Stomach (tissue), 9 donors: Measurements from ENCODE around the gene MRPL2. TPM values are rescaled to one million over a fixed set of nuclear protein-coding genes. Genes with fewer than 3 reads are reported as not detected.

Experiments used
- DNase-seq, 2 donors: peaks; one replicate each; pipeline versions ENCODE4 v3.0.0 to v3.0.0-alpha.2; 2013 to 2019
- H3K27ac ChIP-seq, 5 donors: fragments of 200-600 bp in 4 of 5; sonication (generic) in 4 of 5; one replicate each; pipeline ENCODE4 v1.5.1; 2013 to 2019; ENCODE audit warnings: mild to moderate bottlenecking in 1 of 5, moderate library complexity in 1 of 5
- H3K27me3 ChIP-seq, 3 donors: fragments of 200-600 bp; sonication (generic); one replicate each; pipeline ENCODE4 v1.5.1; 2017 to 2019; ENCODE audit warnings: mixed run types in 1 of 3
- H3K36me3 ChIP-seq, 4 donors: fragments of 200-600 bp; sonication (generic); 1 replicate in 3 of 4; 2 replicates in 1 of 4; pipeline ENCODE4 v1.5.1; 2016 to 2019
- H3K4me1 ChIP-seq, 4 donors: fragments of 200-600 bp; sonication (generic); one replicate each; pipeline ENCODE4 v1.5.1; 2016 to 2019
- H3K4me3 ChIP-seq, 4 donors: fragments of 200-600 bp; sonication (generic) in 3 of 4; one replicate each; pipeline ENCODE4 v1.5.1; 2016 to 2019; ENCODE audit warnings: mild to moderate bottlenecking in 1 of 4
- H3K9me3 ChIP-seq, 4 donors: fragments of 200-600 bp; sonication (generic); one replicate each; pipeline ENCODE4 v1.5.1; 2016 to 2019
- CTCF ChIP-seq, 7 experiments: fragments of 450-650 bp in 4 of 7; fragments of 200-600 bp in 3 of 7; sonication (generic) in 3 of 7; IDR thresholded peaks; one replicate each; pipeline ENCODE4 v1.5.1; 2016 to 2019; ENCODE audit warnings: antibody characterized with exemption in 7 of 7, control low read depth in 2 of 7, mild to moderate bottlenecking in 1 of 7
- EP300 ChIP-seq: sonication (generic); formaldehyde crosslinking; IDR thresholded peaks from one replicate; pipeline ENCODE4 v1.6.1; 2017; ENCODE audit warnings: antibody characterized with exemption
- POLR2A ChIP-seq, 4 donors: fragments of 450-650 bp; IDR thresholded peaks; one replicate each; pipeline ENCODE4 v1.6.1; 2016; ENCODE audit warnings: antibody characterized with exemption in 4 of 4, control low read depth in 2 of 4, mild to moderate bottlenecking in 1 of 4, moderate library complexity in 1 of 4
- POLR2AphosphoS5 ChIP-seq, 3 donors: sonication (generic); formaldehyde crosslinking; IDR thresholded peaks; one replicate each; pipeline ENCODE4 v1.6.1; 2016; ENCODE audit warnings: antibody characterized with exemption in 3 of 3
- WGBS, 5 donors: extraction: QIAGEN DNeasy Blood & Tissue Kit in 3 of 5; methylation state at CpG; one replicate each; pipeline versions ENCODE4 v1.1.5 to v1.1.7; 2013 to 2018; 5-methylcytosine and 5-hydroxymethylcytosine counted together
- intact Hi-C: fragments of 100-400 bp; cut with DNase I; formaldehyde crosslinking; loops from one replicate; pipeline ENCODE4 v1.15.1; 2023; ENCODE audit warnings: low total_unique reads
- polyA plus RNA-seq, 3 donors: library from polyadenylated mRNA; stranded (reverse); fragments of 200-250 nt; gene quantifications; one replicate each; pipeline ENCODE4 v1.2.3, GENCODE V29; 2013
- total RNA-seq, 5 donors: library from RNA; depleted of rRNA; stranded (reverse); fragments of >200 nt; gene quantifications; one replicate each; pipeline versions ENCODE4 v1.1.0 to v1.2.3, GENCODE V29; 2014 to 2016
- donor health status: healthy with polysubstance abuse.
- donor health status: Bipolar disorder and iron deficiency.
- donor health status: healthy.

The MRPL2 gene
- total and polyA plus RNA-seq, 8 donors = 3.5 to 74.8 (median 19.6) TPM

DNA sequence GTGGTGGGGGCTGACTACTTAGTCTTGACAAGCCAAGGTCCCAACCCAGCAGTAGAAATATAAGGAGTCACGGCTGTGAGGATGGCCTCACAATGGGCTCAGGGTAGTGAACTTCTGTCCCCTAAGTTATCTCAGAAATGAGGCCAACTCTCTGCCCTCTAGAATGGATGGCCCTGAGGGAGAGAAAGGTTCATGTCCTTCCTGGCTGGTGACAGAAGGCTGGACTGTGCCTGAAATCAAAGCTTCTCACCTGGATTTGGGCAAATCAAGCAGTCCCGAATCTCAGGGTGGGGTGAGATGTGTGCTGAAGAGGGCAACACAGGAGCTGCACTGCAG, 25.1 kb downstream of the MRPL2 start:
- Histone ChIP-seq H3K36me3 (peaks cover 60 to 100% (median 97%) of the 10 kb centered on the region in 4 donors), H3K4me3 (no peak overlapping the region), H3K27me3 (no peaks in the 10 kb centered on the region), H3K4me1 (peaks cover 0 to 6% (median 0%) of the 10 kb centered on the region in 4 donors), H3K27ac (no peak overlapping the region), H3K9me3 (no peaks in the 10 kb centered on the region)
- TF ChIP-seq POLR2A (IDR thresholded peaks at IDR 0.05) (no peak), CTCF (IDR thresholded peaks at IDR 0.05) (no peak), POLR2AphosphoS5 (IDR thresholded peaks at IDR 0.05) (no peak), EP300 (no peak)
- WGBS, 5 donors = 79 to 91% (median 88%) methylated on average over 2 of the region's 2 CpGs
- intact Hi-C loops = no loop called here
- DNase-seq = no peak

- Histone ChIP-seq H3K27ac (no peak overlapping the region), H3K4me1 (peaks cover 0 to 6% (median 0%) of the 10 kb centered on the region in 4 donors), H3K36me3 (peaks cover 62 to 100% (median 97%) of the 10 kb centered on the region in 4 donors), H3K9me3 (no peaks in the 10 kb centered on the region), H3K4me3 (no peak overlapping the region), H3K27me3 (no peaks in the 10 kb centered on the region)
- no peak for TF ChIP-seq POLR2A (IDR thresholded peaks at IDR 0.05)
- TF ChIP-seq EP300 = no peak
- TF ChIP-seq POLR2AphosphoS5 (IDR thresholded peaks at IDR 0.05) = no peak
- no peak for TF ChIP-seq CTCF (IDR thresholded peaks at IDR 0.05)
- intact Hi-C loops = no loop called here
- WGBS, 5 donors = 66 to 89% (median 70%) methylated on average over 2 of the region's 2 CpGs
- no peak for DNase-seq
Observed at GRCh38 chr6:43033496-43034189, 25.6 kb downstream of the MRPL2 start.

- Histone ChIP-seq H3K9me3 (no peaks in the 10 kb centered on the region), H3K27ac (no peak overlapping the region), H3K4me3 (no peak overlapping the region), H3K36me3 (peaks cover 61 to 100% (median 97%) of the 10 kb centered on the region in 4 donors), H3K27me3 (no peaks in the 10 kb centered on the region), H3K4me1 (peaks cover 0 to 6% (median 0%) of the 10 kb centered on the region in 4 donors)
- whole genome bisulfite sequencing, 5 donors = 89 to 93% (median 91%) methylated on average over 4 of the region's 4 CpGs
- no peak for DNase-seq
- intact Hi-C loops = no loop called here
- TF ChIP-seq EP300 (no peak), POLR2A (IDR thresholded peaks at IDR 0.05) (no peak), CTCF (IDR thresholded peaks at IDR 0.05) (no peak), POLR2AphosphoS5 (IDR thresholded peaks at IDR 0.05) (no peak)
Observed at GRCh38 chr6:43032326-43032725, 26.9 kb downstream of the MRPL2 start.

DNA sequence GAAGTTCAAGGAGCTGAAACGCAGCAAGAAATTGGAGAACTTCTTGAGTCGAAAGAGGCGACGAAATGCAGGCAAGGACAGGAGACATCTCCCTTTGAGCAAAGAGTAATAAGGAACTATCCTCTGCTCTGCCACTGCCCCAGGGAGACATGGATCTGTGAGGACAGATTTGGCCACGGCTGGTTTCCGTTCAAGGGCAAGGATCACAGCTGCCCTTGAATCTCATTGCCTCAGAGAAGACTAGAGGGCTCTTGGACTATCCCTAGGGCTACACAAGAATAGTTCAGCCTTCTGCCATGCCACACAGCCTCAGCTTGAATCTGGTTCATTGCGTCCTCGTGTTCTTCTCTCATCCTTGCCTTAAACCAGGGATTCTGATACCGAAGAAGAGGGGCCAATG, 30.1 kb downstream of the MRPL2 start:
- no peak for DNase-seq
- TF ChIP-seq POLR2AphosphoS5 (IDR thresholded peaks at IDR 0.05) = no peak
- no peak for TF ChIP-seq CTCF (IDR thresholded peaks at IDR 0.05)
- TF ChIP-seq EP300 = no peak
- TF ChIP-seq POLR2A (IDR thresholded peaks at IDR 0.05) = no peak
- Histone ChIP-seq H3K27me3 (no peaks in the 10 kb centered on the region), H3K9me3 (no peaks in the 10 kb centered on the region), H3K36me3 (peaks cover 80 to 99% (median 97%) of the 10 kb centered on the region in 4 donors), H3K4me3 (no peak overlapping the region), H3K4me1 (peaks cover 0 to 8% (median 4%) of the 10 kb centered on the region in 4 donors), H3K27ac (no peak overlapping the region)
- 87 to 93% (median 90%) methylated on average over 9 of the region's 9 CpGs for WGBS, 5 donors
- intact Hi-C loops = no loop called here
